Astrocyte of the cerebellum (primary cell): ENCODE data around the gene SORCS2.

Source experiments
- DNase-seq: peaks from one replicate; pipeline ENCODE4 v3.0.0-alpha.2; 2011; ENCODE audit warnings: low read depth
- H3K4me3 ChIP-seq: 2 replicates; pipeline ENCODE4 v1.5.1; 2011; ENCODE audit warnings: mild to moderate bottlenecking, low read depth, low read length, moderate library complexity
- CTCF ChIP-seq: IDR thresholded peaks from 2 replicates; pipeline ENCODE4 v1.5.1; 2012; ENCODE audit warnings: low read length, low read depth, moderate library complexity, mild to moderate bottlenecking; ENCODE audit errors: missing control alignments
- in situ Hi-C: cut with HindIII; loops from 2 replicates; pipeline ENCODE4 v1.10.0; 2017; ENCODE audit warnings: low sequenced_read_pairs

SORCS2 gene

DNA sequence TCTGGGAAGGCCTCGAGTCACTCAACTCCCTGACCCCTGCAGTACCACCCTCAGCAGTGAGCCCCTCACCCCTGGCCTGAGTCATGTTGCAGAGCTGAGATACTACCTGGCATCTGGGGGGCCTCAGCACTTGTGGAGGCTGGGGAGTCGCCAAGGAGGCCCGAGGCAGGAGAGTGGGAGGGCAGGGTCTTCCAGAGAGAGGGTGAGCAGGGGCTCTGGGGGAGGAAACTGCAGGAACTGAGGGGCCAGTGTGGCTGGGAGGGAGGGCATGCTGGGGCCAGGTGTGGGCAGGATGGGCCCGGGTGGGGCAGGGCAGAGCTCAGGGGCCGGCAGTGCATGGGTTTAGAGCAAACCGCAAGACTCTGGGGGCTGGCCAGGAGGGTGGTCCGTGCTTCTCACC, 59.7 kb downstream of the SORCS2 start:
- no peak overlapping the region for H3K4me3 ChIP-seq
- no peak for DNase-seq
- no peak for TF ChIP-seq CTCF
- in situ Hi-C loops: no loop called here

DNA sequence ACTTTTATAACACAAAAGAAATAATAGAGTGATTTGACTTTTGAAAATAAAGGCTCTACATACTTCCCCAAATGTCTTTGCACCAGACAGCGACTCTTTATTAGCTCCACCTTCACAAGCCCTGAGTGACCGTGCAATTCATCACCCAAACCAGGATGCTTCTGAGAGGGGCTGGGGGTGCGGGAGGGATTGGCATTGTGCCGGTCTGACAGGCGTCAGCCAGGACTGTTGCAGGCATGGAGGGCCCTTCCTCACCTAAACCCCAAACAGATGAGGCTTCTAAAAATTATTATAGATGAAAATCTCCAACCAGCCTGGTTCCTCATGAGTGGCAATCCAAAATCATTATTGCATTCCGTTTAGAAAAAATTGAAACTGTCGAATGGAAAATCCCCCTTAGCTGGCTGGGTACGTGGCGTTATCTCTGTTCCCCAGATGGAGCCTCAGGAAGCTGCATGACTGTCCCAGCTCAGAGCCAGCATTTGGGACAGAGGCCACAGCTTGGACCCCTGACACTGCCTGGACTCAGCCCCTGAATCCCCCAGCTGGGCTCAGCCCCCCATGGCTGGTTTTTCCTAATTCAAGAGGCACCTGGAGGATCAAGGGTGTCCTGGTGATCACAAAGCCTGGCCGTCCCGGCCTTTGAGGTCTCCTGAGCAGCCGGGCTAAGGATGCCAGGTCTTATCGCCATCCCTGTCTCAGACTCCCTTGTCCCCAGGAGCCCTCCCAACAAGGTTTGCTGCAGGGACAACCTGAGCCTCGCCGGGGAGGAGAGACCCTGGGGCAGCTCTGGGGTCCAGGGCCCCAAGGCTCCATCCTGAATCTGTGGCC, 60.4 kb downstream of the SORCS2 start:
- DNase-seq: no peak
- in situ Hi-C loops: no loop called here
- no peak overlapping the region for H3K4me3 ChIP-seq
- TF ChIP-seq CTCF: no peak

GRCh38 chr4:7253341-7253700, 61.0 kb downstream of the SORCS2 start:
- DNase-seq: no peak
- in situ Hi-C loops: no loop called here
- H3K4me3 ChIP-seq: no peak overlapping the region
- TF ChIP-seq CTCF: no peak

- no peak for TF ChIP-seq CTCF
- DNase-seq: no peak
- in situ Hi-C loops: no loop called here
- H3K4me3 ChIP-seq: no peak overlapping the region
These were observed 61.5 kb downstream of the SORCS2 start for GRCh38 chr4:7253837-7254236.

- no peak overlapping the region for H3K4me3 ChIP-seq
- no peak for TF ChIP-seq CTCF
- no peak for DNase-seq
- in situ Hi-C loops: no loop called here
These were observed 62.6 kb downstream of the SORCS2 start for GRCh38 chr4:7254736-7255487.

DNA sequence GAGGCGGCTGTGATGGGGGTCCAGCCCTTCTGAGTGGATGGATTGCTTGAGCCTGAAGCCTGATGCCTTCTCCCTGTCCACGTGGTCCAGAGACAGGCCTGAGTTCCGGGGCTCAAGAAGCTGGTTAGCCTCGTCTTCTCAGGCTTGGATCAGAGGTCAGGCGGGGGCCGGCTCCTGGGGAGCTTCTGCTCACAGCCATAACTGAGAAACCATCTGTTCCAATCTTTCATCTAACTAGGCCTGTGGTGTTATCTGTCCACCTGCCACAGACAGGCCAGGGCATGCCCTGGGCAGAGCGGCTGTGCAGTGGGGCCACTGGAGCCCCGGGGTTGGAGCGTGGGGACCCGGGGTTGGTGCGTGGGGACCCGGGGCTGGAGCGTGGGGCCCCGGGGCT, 63.1 kb downstream of the SORCS2 start:
- DNase-seq: no peak
- TF ChIP-seq CTCF: no peak
- H3K4me3 ChIP-seq: no peak overlapping the region
- in situ Hi-C loops: no loop called here
